NB4 (cell line): ENCODE results near the gene WLS.

ENCODE experiments used
- DNase-seq: peaks from one replicate; pipeline ENCODE4 v3.0.0; 2010; ENCODE audit warnings: low read depth
- H3K4me3 ChIP-seq: one replicate; pipeline ENCODE4 v1.5.1; 2011; ENCODE audit warnings: mild to moderate bottlenecking, low read depth, low read length, moderate library complexity
- MYC ChIP-seq: IDR thresholded peaks from 2 replicates; pipeline ENCODE4 v1.6.1; 2011; ENCODE audit warnings: low read depth, low read length
- POLR2A ChIP-seq: IDR thresholded peaks from 2 replicates; pipeline ENCODE4 v1.6.1; 2011; ENCODE audit warnings: mild to moderate bottlenecking; ENCODE audit not compliant: insufficient read length; ENCODE audit errors: extremely low read depth
- TF ChIP-seq, protein P1 (sequence below): IDR thresholded peaks from 2 replicates; pipeline ENCODE4 v1.6.1; 2011; ENCODE audit warnings: low read depth, low read length
- TF ChIP-seq, protein P2 (sequence below): IDR thresholded peaks from one replicate; pipeline ENCODE4 v1.5.1; 2012; ENCODE audit warnings: low read depth, low read length

The WLS gene

DNA sequence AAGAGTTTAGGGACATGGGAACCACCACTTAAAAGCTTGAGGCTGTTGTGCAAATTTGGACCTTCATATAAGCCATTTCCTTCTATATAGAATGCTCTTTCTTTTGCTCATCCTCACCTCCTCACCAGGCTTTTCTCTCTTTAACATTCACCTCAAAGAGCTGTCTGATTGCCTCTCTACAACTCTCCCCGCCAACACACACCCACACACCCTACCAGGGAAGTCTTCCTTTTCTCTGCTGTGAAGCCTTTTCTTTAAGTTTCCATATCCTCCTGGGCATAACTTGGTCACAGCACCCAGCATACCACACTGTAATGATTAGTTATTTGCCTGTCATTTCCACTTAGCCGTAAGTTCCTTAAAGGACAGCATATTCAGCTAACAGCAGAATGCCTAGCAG, 40.6 kb downstream of the WLS start:
- TF ChIP-seq, protein P1, sequence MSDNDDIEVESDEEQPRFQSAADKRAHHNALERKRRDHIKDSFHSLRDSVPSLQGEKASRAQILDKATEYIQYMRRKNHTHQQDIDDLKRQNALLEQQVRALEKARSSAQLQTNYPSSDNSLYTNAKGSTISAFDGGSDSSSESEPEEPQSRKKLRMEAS: no peak
- TF ChIP-seq POLR2A (no peak), MYC (no peak)
- TF ChIP-seq, protein P2, sequence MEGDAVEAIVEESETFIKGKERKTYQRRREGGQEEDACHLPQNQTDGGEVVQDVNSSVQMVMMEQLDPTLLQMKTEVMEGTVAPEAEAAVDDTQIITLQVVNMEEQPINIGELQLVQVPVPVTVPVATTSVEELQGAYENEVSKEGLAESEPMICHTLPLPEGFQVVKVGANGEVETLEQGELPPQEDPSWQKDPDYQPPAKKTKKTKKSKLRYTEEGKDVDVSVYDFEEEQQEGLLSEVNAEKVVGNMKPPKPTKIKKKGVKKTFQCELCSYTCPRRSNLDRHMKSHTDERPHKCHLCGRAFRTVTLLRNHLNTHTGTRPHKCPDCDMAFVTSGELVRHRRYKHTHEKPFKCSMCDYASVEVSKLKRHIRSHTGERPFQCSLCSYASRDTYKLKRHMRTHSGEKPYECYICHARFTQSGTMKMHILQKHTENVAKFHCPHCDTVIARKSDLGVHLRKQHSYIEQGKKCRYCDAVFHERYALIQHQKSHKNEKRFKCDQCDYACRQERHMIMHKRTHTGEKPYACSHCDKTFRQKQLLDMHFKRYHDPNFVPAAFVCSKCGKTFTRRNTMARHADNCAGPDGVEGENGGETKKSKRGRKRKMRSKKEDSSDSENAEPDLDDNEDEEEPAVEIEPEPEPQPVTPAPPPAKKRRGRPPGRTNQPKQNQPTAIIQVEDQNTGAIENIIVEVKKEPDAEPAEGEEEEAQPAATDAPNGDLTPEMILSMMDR: no peak
- no peak overlapping the region for H3K4me3 ChIP-seq
- no peak for DNase-seq

DNA sequence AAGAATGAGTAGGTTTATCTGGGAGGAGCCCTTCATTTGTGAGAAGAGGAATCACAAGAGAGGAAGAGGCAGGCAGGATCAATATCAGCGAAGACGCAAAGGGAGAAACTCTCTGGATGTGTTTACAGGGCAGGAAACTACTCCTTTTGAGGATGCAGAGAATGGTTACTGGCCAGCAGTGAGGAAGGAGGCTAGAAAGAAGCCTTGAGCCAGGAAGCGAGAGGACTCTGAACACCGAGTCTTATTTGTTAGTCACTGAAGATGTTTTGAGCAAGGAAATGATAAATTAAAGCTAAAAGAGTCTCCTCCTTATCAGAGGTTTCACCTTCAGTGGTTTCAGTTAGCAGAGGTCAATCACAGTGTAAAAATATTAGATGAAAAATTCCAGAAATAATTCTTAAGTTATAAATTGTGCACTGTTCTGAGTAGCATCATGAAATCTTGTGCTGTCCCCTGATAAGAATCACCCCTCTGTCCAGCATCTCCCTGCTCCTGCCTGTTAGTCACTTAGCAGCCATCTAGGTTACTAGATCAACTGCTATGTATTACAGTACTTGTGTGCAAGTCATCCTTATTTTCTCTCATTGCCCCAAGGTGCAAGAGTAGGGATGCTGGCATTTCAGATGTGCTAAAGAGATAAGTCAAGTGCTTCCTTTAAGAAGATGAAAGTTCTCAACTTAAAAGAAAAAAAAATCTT, 43.5 kb downstream of the WLS start:
- no peak overlapping the region for H3K4me3 ChIP-seq
- no peak for DNase-seq
- no peak for TF ChIP-seq MYC
- TF ChIP-seq POLR2A: no peak
- TF ChIP-seq, protein P1: no peak
- TF ChIP-seq, protein P2: no peak

DNA sequence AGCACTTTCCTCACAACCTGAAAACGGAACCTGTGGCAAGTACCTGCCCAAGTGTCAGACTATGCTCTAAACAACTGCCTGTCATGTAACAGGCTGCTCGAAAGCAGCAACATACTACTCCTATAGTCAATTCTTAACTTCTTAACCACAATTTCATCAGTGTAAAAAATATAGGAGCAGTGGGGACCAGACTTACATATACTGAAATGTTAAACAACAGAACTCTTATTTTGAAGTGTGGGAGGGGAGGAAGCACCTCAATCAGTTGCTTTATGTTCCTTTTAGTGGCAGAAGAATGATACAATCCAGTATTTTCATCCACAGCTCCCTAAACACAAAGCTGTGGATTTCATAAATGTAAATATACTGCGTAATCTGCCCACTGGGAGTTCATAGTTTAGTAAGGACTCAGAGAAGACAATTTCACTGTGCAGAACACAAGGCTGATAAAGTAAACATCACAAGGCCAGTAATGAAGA, 44.2 kb downstream of the WLS start:
- TF ChIP-seq, protein P1: no peak
- TF ChIP-seq MYC (no peak), POLR2A (no peak)
- TF ChIP-seq, protein P2: no peak
- no peak for DNase-seq
- no peak overlapping the region for H3K4me3 ChIP-seq

DNA sequence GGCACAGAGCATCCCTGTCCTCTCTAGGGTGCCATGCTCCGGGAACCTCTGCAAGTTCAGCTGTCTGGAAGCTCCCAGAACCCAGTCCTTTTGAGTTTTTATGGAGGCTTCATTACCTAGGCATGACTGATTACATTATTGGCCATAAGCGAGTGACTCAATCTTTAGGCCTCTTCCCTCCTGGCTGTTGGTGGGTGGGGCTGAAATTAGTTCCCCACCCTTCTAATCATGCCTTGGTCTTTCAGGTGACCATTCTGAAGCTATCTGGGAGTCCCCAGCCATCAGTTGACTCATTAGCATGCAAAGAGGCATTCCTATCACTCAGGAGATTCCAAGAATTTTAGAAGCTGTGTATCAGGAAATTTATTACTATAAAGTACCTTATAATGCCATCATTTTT, 46.6 kb downstream of the WLS start:
- no peak overlapping the region for H3K4me3 ChIP-seq
- TF ChIP-seq, protein P1: no peak
- TF ChIP-seq, protein P2: no peak
- DNase-seq: no peak

DNA sequence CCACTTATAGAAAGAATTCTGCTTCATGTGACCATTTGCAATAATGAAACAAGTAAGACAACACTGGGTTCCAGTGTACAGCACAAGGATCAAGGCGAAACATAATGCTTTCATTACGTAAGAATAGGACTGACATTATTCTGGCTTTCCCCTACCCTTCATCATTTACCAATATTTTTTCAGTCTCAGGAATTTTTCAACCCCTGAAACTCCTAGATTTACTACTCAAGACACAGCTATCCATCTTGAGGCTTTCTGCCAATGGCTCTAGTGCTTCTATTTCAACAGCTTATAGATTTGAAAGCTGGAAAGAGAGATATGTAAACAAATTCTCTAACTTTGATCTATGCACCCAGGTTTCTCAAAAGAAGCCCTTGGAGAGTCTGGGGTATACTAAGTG, 48.4 kb downstream of the WLS start:
- no peak for TF ChIP-seq MYC
- TF ChIP-seq, protein P2: no peak
- TF ChIP-seq, protein P1: no peak
- TF ChIP-seq POLR2A: no peak
- no peak for DNase-seq
- H3K4me3 ChIP-seq: no peak overlapping the region
